Panc1 (cell line): ENCODE measurements around the gene GCK.

Source experiments
- POLR2AphosphoS5 ChIP-seq: IDR thresholded peaks from 2 replicates; pipeline ENCODE4 v1.6.1; 2012; ENCODE audit warnings: mild to moderate bottlenecking, low read depth, low read length, moderate library complexity
- SIN3A ChIP-seq: IDR thresholded peaks from 2 replicates; pipeline ENCODE4 v1.6.1; 2012; ENCODE audit warnings: low read depth, mild to moderate bottlenecking, low read length, moderate library complexity, borderline replicate concordance; ENCODE audit not compliant: insufficient read depth
- TCF7L2 ChIP-seq: IDR thresholded peaks from 2 replicates; pipeline ENCODE4 v1.6.1; 2011; ENCODE audit warnings: mild to moderate bottlenecking, low read depth, low read length, inconsistent platforms
- TF ChIP-seq, protein P1 (sequence below): fragments of 450-650 bp; IDR thresholded peaks from 2 replicates; pipeline ENCODE4 v1.5.1; 2017; ENCODE audit warnings: mild to moderate bottlenecking
- TF ChIP-seq, protein P2 (sequence below), 2 experiments: IDR thresholded peaks; 2 replicates each; pipeline ENCODE4 v1.6.1; 2011 to 2012; ENCODE audit warnings: low read depth in 2 of 2, control low read depth in 1 of 2, low read length in 1 of 2, mild to moderate bottlenecking in 1 of 2, moderate library complexity in 1 of 2; ENCODE audit not compliant: insufficient read depth in 1 of 2

- TF ChIP-seq, protein P1, sequence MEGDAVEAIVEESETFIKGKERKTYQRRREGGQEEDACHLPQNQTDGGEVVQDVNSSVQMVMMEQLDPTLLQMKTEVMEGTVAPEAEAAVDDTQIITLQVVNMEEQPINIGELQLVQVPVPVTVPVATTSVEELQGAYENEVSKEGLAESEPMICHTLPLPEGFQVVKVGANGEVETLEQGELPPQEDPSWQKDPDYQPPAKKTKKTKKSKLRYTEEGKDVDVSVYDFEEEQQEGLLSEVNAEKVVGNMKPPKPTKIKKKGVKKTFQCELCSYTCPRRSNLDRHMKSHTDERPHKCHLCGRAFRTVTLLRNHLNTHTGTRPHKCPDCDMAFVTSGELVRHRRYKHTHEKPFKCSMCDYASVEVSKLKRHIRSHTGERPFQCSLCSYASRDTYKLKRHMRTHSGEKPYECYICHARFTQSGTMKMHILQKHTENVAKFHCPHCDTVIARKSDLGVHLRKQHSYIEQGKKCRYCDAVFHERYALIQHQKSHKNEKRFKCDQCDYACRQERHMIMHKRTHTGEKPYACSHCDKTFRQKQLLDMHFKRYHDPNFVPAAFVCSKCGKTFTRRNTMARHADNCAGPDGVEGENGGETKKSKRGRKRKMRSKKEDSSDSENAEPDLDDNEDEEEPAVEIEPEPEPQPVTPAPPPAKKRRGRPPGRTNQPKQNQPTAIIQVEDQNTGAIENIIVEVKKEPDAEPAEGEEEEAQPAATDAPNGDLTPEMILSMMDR = no peak
- TF ChIP-seq SIN3A = no peak
- TF ChIP-seq POLR2AphosphoS5 = no peak
- TF ChIP-seq, protein P2, sequence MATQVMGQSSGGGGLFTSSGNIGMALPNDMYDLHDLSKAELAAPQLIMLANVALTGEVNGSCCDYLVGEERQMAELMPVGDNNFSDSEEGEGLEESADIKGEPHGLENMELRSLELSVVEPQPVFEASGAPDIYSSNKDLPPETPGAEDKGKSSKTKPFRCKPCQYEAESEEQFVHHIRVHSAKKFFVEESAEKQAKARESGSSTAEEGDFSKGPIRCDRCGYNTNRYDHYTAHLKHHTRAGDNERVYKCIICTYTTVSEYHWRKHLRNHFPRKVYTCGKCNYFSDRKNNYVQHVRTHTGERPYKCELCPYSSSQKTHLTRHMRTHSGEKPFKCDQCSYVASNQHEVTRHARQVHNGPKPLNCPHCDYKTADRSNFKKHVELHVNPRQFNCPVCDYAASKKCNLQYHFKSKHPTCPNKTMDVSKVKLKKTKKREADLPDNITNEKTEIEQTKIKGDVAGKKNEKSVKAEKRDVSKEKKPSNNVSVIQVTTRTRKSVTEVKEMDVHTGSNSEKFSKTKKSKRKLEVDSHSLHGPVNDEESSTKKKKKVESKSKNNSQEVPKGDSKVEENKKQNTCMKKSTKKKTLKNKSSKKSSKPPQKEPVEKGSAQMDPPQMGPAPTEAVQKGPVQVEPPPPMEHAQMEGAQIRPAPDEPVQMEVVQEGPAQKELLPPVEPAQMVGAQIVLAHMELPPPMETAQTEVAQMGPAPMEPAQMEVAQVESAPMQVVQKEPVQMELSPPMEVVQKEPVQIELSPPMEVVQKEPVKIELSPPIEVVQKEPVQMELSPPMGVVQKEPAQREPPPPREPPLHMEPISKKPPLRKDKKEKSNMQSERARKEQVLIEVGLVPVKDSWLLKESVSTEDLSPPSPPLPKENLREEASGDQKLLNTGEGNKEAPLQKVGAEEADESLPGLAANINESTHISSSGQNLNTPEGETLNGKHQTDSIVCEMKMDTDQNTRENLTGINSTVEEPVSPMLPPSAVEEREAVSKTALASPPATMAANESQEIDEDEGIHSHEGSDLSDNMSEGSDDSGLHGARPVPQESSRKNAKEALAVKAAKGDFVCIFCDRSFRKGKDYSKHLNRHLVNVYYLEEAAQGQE (IDR thresholded peaks at IDR 0.05; ENCODE audit: insufficient read depth in 1 of 2, low read depth in 2 of 2, low read length in 1 of 2) = no peak
- no peak for TF ChIP-seq TCF7L2
Measured at GRCh38 chr7:44182827-44183226, 6.4 kb downstream of the GCK start.
